HG02852 (cell line): Measurements from ENCODE around the gene BCL2L1.
"Not testable (repeated sequence)": the region's sequence is repeated elsewhere in the genome, so short reads cannot be mapped to it uniquely, and the experiment has no call there.

Source experiments
- ATAC-seq: cut with Tn5 transposase; IDR thresholded peaks from one replicate; pipeline ENCODE4 v1.9.1; 2021; ENCODE audit warnings: mild to moderate bottlenecking, moderate library complexity; ENCODE audit not compliant: unreplicated experiment

BCL2L1 gene

DNA sequence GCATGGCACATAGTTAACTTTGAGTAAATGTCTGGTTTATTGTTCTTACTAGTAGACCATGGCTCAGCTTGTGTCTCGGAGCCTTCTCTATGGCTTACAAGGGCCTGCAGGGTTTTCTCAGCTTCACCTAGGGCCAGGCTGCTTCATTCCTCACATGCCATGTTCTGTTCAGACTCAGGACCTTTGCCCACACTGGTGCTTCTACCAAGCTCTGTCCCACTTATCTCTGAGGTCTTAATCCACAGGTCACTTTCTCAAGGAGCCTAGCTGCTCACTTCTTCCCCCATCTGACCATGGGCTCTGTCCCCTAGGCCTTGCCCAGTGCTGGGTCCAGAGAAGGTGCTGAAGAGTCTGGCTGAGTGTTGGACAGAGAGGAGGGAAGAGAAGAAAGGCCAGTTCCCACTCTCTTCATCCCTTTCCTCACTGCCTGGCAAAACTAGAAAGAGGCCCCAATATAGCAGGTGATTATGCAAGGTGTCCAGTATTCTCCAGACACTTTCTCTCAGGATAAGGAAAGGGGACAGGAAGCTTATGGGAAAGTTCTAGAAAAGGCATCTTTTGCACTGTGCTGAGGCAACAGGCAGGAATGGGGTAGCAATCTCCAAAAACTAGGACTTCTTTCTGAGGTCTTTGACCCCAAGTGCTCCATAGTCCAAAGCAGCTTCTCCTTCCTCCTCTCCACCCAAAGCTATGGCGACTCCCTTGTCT, 45.0 kb downstream of the BCL2L1 start:
- no peak for ATAC-seq

- no peak for ATAC-seq
Measured at GRCh38 chr20:31676609-31676989, 46.1 kb downstream of the BCL2L1 start.

GRCh38 chr20:31675828-31676608, 46.6 kb downstream of the BCL2L1 start:
- peak; percentile 73 for ATAC-seq

GRCh38 chr20:31674895-31675827, 47.5 kb downstream of the BCL2L1 start:
- ATAC-seq = peak; percentile 59

DNA sequence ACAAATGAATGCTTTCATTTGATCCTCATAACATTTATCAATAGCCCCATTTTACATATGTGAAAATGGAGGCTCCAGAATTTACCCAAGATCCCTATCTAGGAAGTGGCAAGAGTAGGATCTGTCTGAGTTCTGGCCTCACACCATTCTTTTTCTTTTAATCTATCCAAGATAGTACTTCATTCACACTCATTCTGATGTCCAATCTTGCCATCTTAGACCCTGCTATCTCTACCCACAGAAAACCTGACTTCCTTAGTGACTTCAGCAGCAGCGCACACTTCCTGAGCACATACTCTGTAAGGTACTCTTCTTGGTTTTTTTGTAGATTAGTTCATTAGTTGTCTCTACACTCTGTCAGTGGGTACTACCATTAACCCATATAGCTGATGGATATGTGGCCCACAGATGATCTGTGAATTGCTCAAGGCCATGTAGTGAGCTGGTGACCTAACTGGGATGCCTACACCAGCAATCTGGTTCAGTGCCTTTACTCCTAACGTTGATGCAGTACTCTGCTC, 48.7 kb downstream of the BCL2L1 start:
- no peak for ATAC-seq

DNA sequence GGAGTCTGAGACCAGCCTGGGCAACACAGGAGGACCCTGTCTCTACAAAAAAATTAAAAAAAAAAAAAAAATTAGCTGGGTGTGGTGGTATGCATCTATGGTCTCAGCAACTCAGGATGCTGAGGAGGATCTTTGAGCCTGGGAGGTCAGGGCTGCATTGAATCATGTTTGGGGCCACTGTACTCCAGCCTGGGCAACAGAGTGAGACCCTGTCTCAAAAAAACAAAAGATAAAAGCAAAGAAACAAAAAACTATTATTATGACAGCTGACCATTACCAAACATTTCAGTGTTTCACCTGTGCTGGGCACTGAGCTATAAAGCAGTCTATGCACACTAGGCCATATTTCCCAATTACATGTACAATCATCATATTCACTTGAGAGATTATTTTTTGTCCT, 49.2 kb downstream of the BCL2L1 start:
- ATAC-seq = no peak

- no peak for ATAC-seq
Measured at GRCh38 chr20:31671324-31671723, 51.3 kb downstream of the BCL2L1 start.

GRCh38 chr20:31670371-31671228, 52.1 kb downstream of the BCL2L1 start:
- ATAC-seq = no peak

DNA sequence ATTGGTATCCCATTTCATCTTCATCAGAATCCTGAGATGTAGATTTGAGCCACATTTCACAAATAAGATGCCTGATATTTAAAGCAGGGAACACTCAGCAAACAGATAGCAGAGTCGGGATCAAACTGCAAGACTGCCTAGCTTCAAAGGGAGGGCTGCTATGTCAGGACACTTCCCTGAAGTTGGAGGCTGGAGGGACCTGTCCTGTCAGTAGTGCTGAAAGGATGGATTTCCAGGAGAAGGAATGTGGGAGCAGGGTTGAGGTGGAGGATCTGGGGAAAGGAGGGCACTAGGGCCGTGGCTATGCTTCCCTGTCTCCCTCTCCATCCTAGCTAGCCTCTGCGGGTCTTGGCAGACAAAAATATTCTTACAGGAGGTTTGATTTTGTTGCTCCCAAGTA, 52.8 kb downstream of the BCL2L1 start:
- ATAC-seq = no peak

- ATAC-seq = not testable (repeated sequence)
Measured at GRCh38 chr20:31668944-31669343, 53.7 kb downstream of the BCL2L1 start.

- ATAC-seq = no peak
Measured at GRCh38 chr20:31667315-31668285, 55.1 kb downstream of the BCL2L1 start.

DNA sequence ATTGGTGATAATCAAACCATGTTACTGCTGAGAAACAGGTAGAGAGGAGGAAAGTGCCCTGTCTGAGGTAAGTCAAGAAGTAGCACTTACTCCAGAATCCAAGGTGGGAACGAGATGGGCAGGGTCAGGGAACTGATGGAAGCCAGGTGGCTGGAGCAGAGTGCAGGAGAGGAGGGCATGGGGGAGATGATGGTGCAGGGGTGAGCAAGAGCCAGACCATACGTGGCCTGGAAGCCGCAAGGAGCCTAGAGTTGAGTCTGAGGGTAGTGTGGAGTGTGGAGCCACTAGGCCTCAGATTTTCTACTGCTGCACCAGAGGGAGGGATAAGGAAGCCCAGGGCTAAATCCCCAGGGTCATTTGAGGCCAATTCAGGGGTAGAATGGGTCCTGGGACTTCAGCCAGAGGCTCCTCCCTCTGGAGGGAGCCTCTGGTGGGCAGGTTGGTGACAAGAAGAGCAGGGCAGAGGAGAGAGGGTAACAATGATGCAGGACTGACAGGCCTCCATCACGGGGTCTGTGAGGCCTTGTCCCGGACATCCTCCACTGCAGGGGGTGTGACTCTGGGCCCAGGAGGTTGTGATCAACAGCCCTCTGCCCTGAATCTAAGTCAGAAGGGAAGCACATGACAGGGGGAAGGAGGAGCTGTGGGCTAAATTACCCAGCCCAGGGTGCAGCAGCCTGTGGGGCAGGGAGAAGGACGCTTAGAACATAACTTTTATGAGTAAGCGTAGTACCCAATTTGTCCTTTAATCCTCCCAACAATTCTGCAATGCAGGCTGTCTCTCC, 56.2 kb downstream of the BCL2L1 start:
- no peak for ATAC-seq

DNA sequence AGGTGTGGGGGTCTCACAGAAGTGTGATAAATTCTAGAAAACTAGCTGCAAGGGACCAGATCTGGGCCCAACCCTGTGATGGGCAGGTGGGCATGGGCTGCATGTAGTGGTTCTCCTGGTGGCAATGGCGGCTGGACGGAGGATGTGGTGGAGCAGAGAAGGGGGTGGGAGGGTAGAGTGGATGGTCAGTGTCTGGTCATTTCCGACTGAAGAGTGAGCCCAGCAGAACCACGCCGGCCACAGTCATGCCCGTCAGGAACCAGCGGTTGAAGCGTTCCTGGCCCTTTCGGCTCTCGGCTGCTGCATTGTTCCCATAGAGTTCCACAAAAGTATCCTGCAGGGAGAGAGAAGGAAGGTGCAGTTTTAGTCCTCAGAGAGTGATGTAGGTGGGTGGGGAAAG, 56.9 kb downstream of the BCL2L1 start:
- no peak for ATAC-seq

DNA sequence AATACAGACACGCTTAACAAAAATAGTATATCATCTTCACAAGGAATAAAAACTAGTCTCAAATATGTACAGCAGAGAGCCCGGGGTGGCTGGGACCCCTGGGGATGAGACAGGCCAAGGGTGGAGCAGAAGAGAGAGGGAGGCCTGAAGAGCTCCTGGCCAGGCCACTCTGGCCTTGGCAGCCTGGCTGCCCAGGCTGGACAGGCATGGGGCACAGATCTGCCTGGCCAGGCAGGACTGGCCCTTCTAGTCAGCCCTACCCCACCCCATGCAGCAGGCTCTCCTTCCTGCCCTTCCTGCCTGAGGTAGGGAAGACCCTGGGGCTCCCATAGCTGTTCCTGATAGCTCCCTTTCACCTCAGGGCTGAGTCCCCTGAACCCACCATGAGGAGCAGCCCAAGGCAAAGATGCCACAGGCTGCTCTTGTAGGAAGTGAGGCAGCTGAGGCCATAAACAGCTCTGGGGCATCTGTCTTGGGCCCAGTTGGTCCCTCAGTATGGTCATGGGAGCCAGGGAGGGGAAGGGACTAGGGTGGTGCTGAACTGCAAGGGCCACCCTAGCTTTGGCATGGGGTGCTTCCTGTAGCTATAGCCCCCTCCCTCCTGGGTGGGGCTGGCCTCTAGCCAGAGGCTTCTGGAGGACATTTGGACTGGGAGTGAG, 57.8 kb downstream of the BCL2L1 start:
- no peak for ATAC-seq

DNA sequence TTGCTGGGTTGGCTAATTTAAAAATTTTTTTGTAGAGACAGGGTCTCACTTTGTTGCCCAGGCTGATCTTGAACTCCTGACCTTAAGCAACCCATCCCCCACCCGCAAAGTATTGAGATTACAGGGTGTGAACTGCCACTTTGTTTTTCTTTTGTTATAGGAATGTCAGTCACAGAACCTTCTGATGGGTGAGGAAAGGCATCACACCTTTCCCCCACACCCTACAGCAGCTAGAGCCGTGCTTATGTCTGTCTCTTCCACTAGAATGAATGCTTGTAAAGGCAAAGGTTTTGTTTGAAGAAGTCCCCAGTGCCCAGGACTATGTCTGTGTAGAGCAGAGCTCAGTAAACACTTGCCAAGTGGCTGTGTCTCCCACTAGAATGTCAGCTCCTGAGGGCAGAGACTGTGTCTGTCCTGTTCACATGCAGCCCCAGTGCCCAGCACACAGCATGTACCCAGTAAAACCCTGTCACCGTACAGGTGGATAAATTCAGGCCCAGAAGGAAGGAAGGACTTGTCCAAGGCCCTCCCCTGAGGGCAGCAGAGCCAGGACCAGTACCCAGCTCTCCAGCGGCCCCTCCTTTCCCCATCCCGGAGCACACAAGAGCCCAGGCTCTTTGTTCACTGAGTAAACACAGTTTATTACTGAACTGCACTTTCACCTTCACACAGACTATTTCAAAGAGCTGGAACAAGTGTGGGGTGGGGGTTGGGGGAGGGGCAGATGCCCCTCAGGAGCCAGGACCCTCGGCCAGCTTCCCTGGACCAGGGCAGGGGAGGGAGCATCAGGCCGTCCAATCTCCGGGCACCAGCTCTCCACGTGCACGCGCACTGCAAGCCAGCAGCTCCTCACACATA, 58.6 kb downstream of the BCL2L1 start:
- ATAC-seq = no peak

- no peak for ATAC-seq
Measured at GRCh38 chr20:31663524-31663837, 59.2 kb downstream of the BCL2L1 start.

- ATAC-seq = no peak
Measured at GRCh38 chr20:31662372-31662854, 60.3 kb downstream of the BCL2L1 start.
